CD8-positive, alpha-beta memory T cell (primary cell): ENCODE results near the gene TMEFF1. TPM values are rescaled to one million over a fixed set of nuclear protein-coding genes. Genes with fewer than 3 reads are reported as not detected.
A peak's percentile ranks its signal among the peaks of the same experiment; 100 is the strongest.

Experiments
- CTCF ChIA-PET: fragments of 350-600 bp; sonication (Branson Sonifier 250); formaldehyde crosslinking; loops from one replicate; lab custom pipeline; 2021; ENCODE audit warnings: antibody characterized with exemption; lab: Charles Lee
- POLR2A ChIA-PET: fragments of 350-600 bp; sonication (Branson Sonifier 250); formaldehyde crosslinking; loops from one replicate; lab custom pipeline; 2021; ENCODE audit warnings: antibody characterized with exemption; lab: Charles Lee
- DNase-seq, 5 donors: peaks; one replicate each; pipeline versions ENCODE4 v3.0.0 to v3.0.0-alpha.2; 2020 to 2022; ENCODE audit warnings: mixed read lengths in 1 of 5
- H3K27ac ChIP-seq: one replicate; pipeline ENCODE4 v1.7.0; 2013; ENCODE audit warnings: low read depth, mild to moderate bottlenecking, low read length, moderate library complexity
- H3K27me3 ChIP-seq: 2 replicates; pipeline ENCODE4 v1.7.0; 2013; ENCODE audit warnings: low read length, mild to moderate bottlenecking; ENCODE audit not compliant: insufficient read depth, poor library complexity, severe bottlenecking
- H3K36me3 ChIP-seq: 2 replicates; pipeline ENCODE4 v1.7.0; 2013; ENCODE audit warnings: mild to moderate bottlenecking, low read length, moderate library complexity; ENCODE audit not compliant: insufficient read depth
- H3K4me1 ChIP-seq: 2 replicates; pipeline ENCODE4 v1.7.0; 2013; ENCODE audit warnings: mild to moderate bottlenecking, low read length, moderate library complexity; ENCODE audit not compliant: insufficient read depth
- H3K4me3 ChIP-seq: 2 replicates; pipeline ENCODE4 v1.7.0; 2013; ENCODE audit warnings: mild to moderate bottlenecking, low read length
- H3K9me3 ChIP-seq: 2 replicates; pipeline ENCODE4 v1.7.0; 2013; ENCODE audit warnings: mild to moderate bottlenecking, low read length
- H3K27ac Mint-ChIP-seq, 8 donors: one replicate each; pipeline ENCODE4 v1.8.0; 2020 to 2021; ENCODE audit warnings: mixed read lengths in 8 of 8, mild to moderate bottlenecking in 6 of 8, inconsistent platforms in 3 of 8, moderate library complexity in 3 of 8
- H3K27me3 Mint-ChIP-seq, 2 donors: one replicate each; pipeline ENCODE4 v1.8.0; 2020 to 2021; ENCODE audit warnings: mixed read lengths in 2 of 2, mild to moderate bottlenecking in 1 of 2, moderate library complexity in 1 of 2
- H3K36me3 Mint-ChIP-seq, 3 donors: one replicate each; pipeline ENCODE4 v1.8.0; 2020 to 2021; ENCODE audit warnings: mixed read lengths in 3 of 3, inconsistent platforms in 1 of 3, mild to moderate bottlenecking in 1 of 3
- H3K4me1 Mint-ChIP-seq, 3 donors: one replicate each; pipeline ENCODE4 v1.8.0; 2020 to 2021; ENCODE audit warnings: mixed read lengths in 3 of 3, inconsistent platforms in 1 of 3, mild to moderate bottlenecking in 1 of 3
- H3K4me3 Mint-ChIP-seq, 7 donors: one replicate each; pipeline ENCODE4 v1.8.0; 2020 to 2021; ENCODE audit warnings: mixed read lengths in 7 of 7, mild to moderate bottlenecking in 6 of 7, moderate library complexity in 4 of 7, inconsistent platforms in 2 of 7
- H3K9me3 Mint-ChIP-seq, 5 donors: one replicate each; pipeline ENCODE4 v1.8.0; 2020 to 2022; ENCODE audit warnings: mixed read lengths in 5 of 5, mild to moderate bottlenecking in 3 of 5, moderate library complexity in 2 of 5, inconsistent platforms in 1 of 5
- polyA plus RNA-seq: library from polyadenylated mRNA; unstranded; fragments of 300-500 nt; fragmentation: Illumina TruSeq; gene quantifications from one replicate; pipeline ENCODE4 v1.2.3, GENCODE V29; 2021
- total RNA-seq, 2 experiments: library from RNA; stranded (reverse); gene quantifications; one replicate each; pipeline ENCODE4 v1.2.3, GENCODE V29; 2021

TMEFF1 gene
- total and polyA plus RNA-seq, 3 experiments from 2014 or later: 0.37 to 0.38 TPM; not detected in 1

DNA sequence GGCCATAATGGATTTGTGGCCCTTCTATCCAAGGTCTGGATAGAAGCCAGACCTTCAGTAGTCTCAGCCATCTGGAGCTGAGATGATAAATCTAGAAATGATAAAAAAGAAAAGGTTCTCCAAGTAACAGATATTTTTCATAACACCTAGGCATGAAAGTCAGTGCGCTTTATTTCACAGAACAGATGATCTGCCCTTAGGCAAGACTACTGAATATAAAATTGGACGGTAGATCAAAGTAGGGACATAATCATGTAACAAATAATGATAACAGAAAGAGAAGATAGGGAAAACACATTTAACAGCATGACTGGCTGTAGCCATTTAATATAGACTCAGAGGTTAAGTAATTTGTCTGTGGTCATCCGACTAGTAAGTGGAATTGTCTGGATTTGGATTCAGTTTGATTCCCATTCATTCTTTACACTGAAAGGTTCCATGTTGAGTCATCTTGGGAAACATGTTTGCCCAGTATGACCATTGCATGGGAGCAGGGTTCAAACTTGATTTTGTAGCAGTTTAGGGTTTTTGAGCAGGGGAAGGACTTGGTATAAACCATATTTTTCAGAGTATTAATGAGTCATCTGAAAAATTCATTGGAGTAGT, 100.8 kb downstream of the TMEFF1 start:
- no peak for DNase-seq
- Mint-ChIP-seq H3K27me3 (peaks cover 0 to 2% of the 10 kb centered on the region in 2 donors), H3K36me3 (peaks cover 0 to 7% (median 0%) of the 10 kb centered on the region in 3 donors), H3K9me3 (peaks cover 0 to 5% (median 0%) of the 10 kb centered on the region in 5 donors), H3K4me3 (no peak overlapping the region), H3K27ac (no peak overlapping the region), H3K4me1 (no peaks in the 10 kb centered on the region)
- Histone ChIP-seq H3K4me3 (no peak overlapping the region), H3K27me3 (no peaks in the 10 kb centered on the region), H3K27ac (no peak overlapping the region), H3K9me3 (no peaks in the 10 kb centered on the region), H3K4me1 (no peaks in the 10 kb centered on the region), H3K36me3 (no peaks in the 10 kb centered on the region)
- ChIA-PET CTCF (no interaction called here), POLR2A (no interaction called here)

DNA sequence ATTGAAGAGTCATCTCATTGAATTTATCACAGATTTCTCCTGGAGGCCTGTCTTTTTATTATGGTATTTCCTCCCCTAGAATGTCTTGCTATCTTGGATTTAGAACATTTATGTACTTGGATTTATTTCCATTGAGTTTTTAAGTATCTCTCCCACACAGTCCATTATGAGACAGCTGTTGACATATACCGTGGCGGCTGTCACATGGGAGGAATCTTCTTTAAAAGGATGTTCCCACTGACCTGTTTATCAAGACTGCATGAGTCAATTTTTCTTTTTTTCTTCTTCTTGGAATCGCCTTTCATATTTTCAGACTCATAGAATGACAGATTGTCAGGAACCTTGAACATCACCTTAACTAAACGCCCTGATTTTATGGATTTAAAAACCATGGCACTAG, 102.1 kb downstream of the TMEFF1 start:
- CTCF ChIA-PET: no interaction called here
- Histone ChIP-seq H3K4me1 (no peaks in the 10 kb centered on the region), H3K27me3 (no peaks in the 10 kb centered on the region), H3K27ac (no peak overlapping the region), H3K4me3 (no peak overlapping the region), H3K36me3 (no peaks in the 10 kb centered on the region), H3K9me3 (no peaks in the 10 kb centered on the region)
- Mint-ChIP-seq H3K4me1 (no peaks in the 10 kb centered on the region), H3K36me3 (peaks cover 0 to 3% (median 0%) of the 10 kb centered on the region in 3 donors), H3K9me3 (peaks cover 0 to 5% (median 0%) of the 10 kb centered on the region in 5 donors), H3K27ac (no peak overlapping the region), H3K4me3 (no peak overlapping the region), H3K27me3 (peaks cover 0 to 2% of the 10 kb centered on the region in 2 donors)
- DNase-seq: no peak
- POLR2A ChIA-PET: no interaction called here

DNA sequence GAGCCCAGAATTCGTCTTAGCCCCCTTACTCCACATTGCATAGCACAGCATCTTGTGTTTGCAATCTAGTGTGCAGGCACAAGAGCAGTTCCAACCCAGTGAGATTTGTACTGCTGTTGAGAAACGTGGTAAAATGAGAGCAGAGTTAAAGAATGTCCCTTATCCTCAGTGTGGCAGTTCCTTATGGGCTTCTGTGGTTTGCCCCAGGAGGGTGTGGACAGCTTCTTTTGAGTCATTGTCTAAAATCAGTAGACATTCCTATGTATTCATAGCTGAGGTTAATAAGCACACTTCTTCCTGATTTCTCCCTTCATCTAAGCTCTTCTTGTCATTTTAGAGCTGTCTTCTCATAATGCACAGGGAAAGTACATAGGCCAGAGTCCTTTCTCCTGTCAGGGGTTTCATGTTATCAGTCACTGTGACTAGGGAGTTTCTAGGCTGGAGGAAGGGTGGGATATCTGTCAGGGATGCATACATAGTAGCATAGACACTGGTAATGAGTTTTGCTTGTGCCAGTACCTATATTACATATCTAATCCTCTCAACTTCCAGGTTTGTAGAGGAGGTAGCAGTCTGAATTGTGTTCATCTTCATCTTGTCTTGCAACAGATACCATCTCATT, 102.9 kb downstream of the TMEFF1 start:
- no peak for DNase-seq
- Mint-ChIP-seq H3K4me3 (no peak overlapping the region), H3K27ac (no peak overlapping the region), H3K9me3 (no peaks in the 10 kb centered on the region), H3K27me3 (no peaks in the 10 kb centered on the region), H3K36me3 (no peaks in the 10 kb centered on the region), H3K4me1 (no peaks in the 10 kb centered on the region)
- no peaks in the 10 kb centered on the region for H3K27me3 ChIP-seq
- POLR2A ChIA-PET: no interaction called here
- no peak overlapping the region for H3K4me3 ChIP-seq
- CTCF ChIA-PET: no interaction called here
- no peaks in the 10 kb centered on the region for H3K9me3 ChIP-seq
- H3K27ac ChIP-seq: no peak overlapping the region
- no peaks in the 10 kb centered on the region for H3K36me3 ChIP-seq
- no peaks in the 10 kb centered on the region for H3K4me1 ChIP-seq

GRCh38 chr9:100577776-100578448, 105.0 kb downstream of the TMEFF1 start, which contains the start of gene CAVIN4:
CAVIN4 (plus strand) TSS chr9:100578079; CDS start chr9:100578144, 65 bp downstream.
- Mint-ChIP-seq H3K27ac (no peak within 1 kb of the TSS), H3K27me3 (no peaks in the 10 kb centered on the region), H3K36me3 (no peaks in the 10 kb centered on the region), H3K4me1 (no peaks in the 10 kb centered on the region), H3K9me3 (no peaks in the 10 kb centered on the region), H3K4me3 (no peak within 1 kb of the TSS)
- DNase-seq: no peak
- Histone ChIP-seq H3K36me3 (no peaks in the 10 kb centered on the region), H3K9me3 (no peaks in the 10 kb centered on the region), H3K27ac (no peak within 1 kb of the TSS), H3K27me3 (no peaks in the 10 kb centered on the region), H3K4me1 (no peaks in the 10 kb centered on the region), H3K4me3 (no peak within 1 kb of the TSS)
- ChIA-PET POLR2A (no interaction called here), CTCF (no interaction called here)

- Histone ChIP-seq H3K27ac (no peak overlapping the region), H3K4me3 (no peak overlapping the region), H3K36me3 (no peaks in the 10 kb centered on the region), H3K4me1 (no peaks in the 10 kb centered on the region), H3K9me3 (no peaks in the 10 kb centered on the region), H3K27me3 (no peaks in the 10 kb centered on the region)
- Mint-ChIP-seq H3K9me3 (no peaks in the 10 kb centered on the region), H3K4me1 (no peaks in the 10 kb centered on the region), H3K27me3 (no peaks in the 10 kb centered on the region), H3K27ac (no peak overlapping the region), H3K4me3 (no peak overlapping the region), H3K36me3 (no peaks in the 10 kb centered on the region)
- CTCF ChIA-PET: no interaction called here
- POLR2A ChIA-PET: no interaction called here
- DNase-seq: no peak
Measured at GRCh38 chr9:100578610-100579009, 105.7 kb downstream of the TMEFF1 start.

GRCh38 chr9:100579665-100580064, 106.7 kb downstream of the TMEFF1 start:
- H3K9me3 ChIP-seq: no peaks in the 10 kb centered on the region
- no peaks in the 10 kb centered on the region for H3K27me3 ChIP-seq

GRCh38 chr9:100580257-100580656, 107.3 kb downstream of the TMEFF1 start:
- Mint-ChIP-seq H3K9me3 (no peaks in the 10 kb centered on the region), H3K4me3 (no peak overlapping the region), H3K4me1 (no peaks in the 10 kb centered on the region), H3K27me3 (no peaks in the 10 kb centered on the region), H3K27ac (no peak overlapping the region), H3K36me3 (no peaks in the 10 kb centered on the region)
- no peak for DNase-seq
- H3K9me3 ChIP-seq: no peaks in the 10 kb centered on the region
- no peaks in the 10 kb centered on the region for H3K36me3 ChIP-seq
- ChIA-PET CTCF (no interaction called here), POLR2A (no interaction called here)
- H3K27me3 ChIP-seq: no peaks in the 10 kb centered on the region
- H3K27ac ChIP-seq: no peak overlapping the region
- H3K4me3 ChIP-seq: no peak overlapping the region
- no peaks in the 10 kb centered on the region for H3K4me1 ChIP-seq

More at GRCh38 chr9:100579665-100580064, 106.7 kb downstream of the TMEFF1 start:
- H3K27ac Mint-ChIP-seq: no peak overlapping the region
- no peak overlapping the region for H3K4me3 Mint-ChIP-seq
- no peaks in the 10 kb centered on the region for H3K36me3 Mint-ChIP-seq
- no peak for DNase-seq
- no peak overlapping the region for H3K4me3 ChIP-seq
- H3K4me1 ChIP-seq: no peaks in the 10 kb centered on the region
- CTCF ChIA-PET: no interaction called here
- POLR2A ChIA-PET: no interaction called here
- H3K27ac ChIP-seq: no peak overlapping the region
- H3K36me3 ChIP-seq: no peaks in the 10 kb centered on the region
- no peaks in the 10 kb centered on the region for H3K27me3 Mint-ChIP-seq
- H3K4me1 Mint-ChIP-seq: no peaks in the 10 kb centered on the region
- H3K9me3 Mint-ChIP-seq: no peaks in the 10 kb centered on the region

DNA sequence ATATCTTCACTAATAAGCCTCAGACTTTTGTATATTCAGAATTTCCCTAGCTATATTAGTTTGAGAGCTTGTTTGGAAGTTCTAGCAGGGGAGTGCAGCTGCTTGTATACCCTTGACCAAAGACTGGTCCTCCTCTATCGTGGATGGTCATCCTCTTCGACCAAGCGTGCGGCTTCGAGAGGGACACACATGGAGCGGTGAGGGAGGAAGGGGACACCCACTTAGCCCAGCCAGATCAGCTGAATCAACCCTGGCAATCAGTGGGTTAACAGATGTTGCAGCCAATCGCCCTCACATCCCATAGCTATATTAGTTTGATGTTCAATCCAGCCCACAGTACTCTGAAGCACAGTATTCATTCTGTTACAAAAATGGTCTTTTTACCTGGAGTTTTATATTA, 108.1 kb downstream of the TMEFF1 start:
- Mint-ChIP-seq H3K27ac (peak overlapping the region in 1 of 8 donors; percentile 26), H3K9me3 (no peaks in the 10 kb centered on the region), H3K36me3 (no peaks in the 10 kb centered on the region), H3K4me3 (no peak overlapping the region), H3K27me3 (no peaks in the 10 kb centered on the region), H3K4me1 (no peaks in the 10 kb centered on the region)
- POLR2A ChIA-PET: no interaction called here
- Histone ChIP-seq H3K36me3 (no peaks in the 10 kb centered on the region), H3K27ac (no peak overlapping the region), H3K4me1 (no peaks in the 10 kb centered on the region), H3K27me3 (no peaks in the 10 kb centered on the region), H3K4me3 (no peak overlapping the region), H3K9me3 (no peaks in the 10 kb centered on the region)
- no peak for DNase-seq
- CTCF ChIA-PET: interaction anchor here (1.0 to 1.1 kb wide), 2 partner anchors 8 to 14 kb away, joined by 3 read pairs; no protein-coding TSS in a partner anchor
